Endothelial cell of umbilical vein (primary cell): Measurements from ENCODE around the gene DDX3X. TPM values are rescaled to one million over a fixed set of nuclear protein-coding genes. Genes with fewer than 3 reads are reported as not detected.

Source experiments
- BruUV-seq: library from RNA; stranded (reverse); fragments of 400-500 nt; replicated peaks from 2 replicates; lab custom pipeline; 2021; lab: Mats Ljungman, UMichigan
- CTCF ChIA-PET: fragments of 300-600, 350-600 bp; sonication (Branson Sonifier 250); formaldehyde crosslinking; loops from one replicate; lab custom pipeline; 2021; ENCODE audit warnings: antibody characterized with exemption, inconsistent platforms; lab: Charles Lee
- POLR2A ChIA-PET: fragments of 300-600, 350-600 bp; sonication (Branson Sonifier 250); formaldehyde crosslinking; loops from one replicate; lab custom pipeline; 2021; ENCODE audit warnings: antibody characterized with exemption, inconsistent platforms; lab: Charles Lee
- DNase-seq: peaks from one replicate; pipeline ENCODE4 v3.0.0-alpha.2; 2011; ENCODE audit warnings: low read depth, low spot score
- FAIRE-seq: peaks from 2 replicates; lab custom pipeline; 2011; peaks lifted over from hg19 to GRCh38; lab: Jason Lieb, UNC
- H2AFZ ChIP-seq: 2 replicates; pipeline ENCODE4 v1.6.0; 2012; ENCODE audit warnings: low read depth, low read length, control low read depth, inconsistent platforms
- H3K27ac ChIP-seq: 2 replicates; pipeline ENCODE4 v1.5.1; 2011; ENCODE audit warnings: low read depth, mild to moderate bottlenecking, control low read depth, low read length, moderate library complexity; ENCODE audit not compliant: insufficient read depth
- H3K27me3 ChIP-seq, 2 experiments: 2 replicates each; pipeline versions ENCODE4 v1.6.0 to v1.6.1; 2011; ENCODE audit warnings: low read length in 2 of 2, mixed read lengths in 1 of 2; ENCODE audit not compliant: control insufficient read depth in 2 of 2, insufficient read depth in 2 of 2
- H3K36me3 ChIP-seq, 2 experiments: 2 replicates in 1 of 2; 3 replicates in 1 of 2; pipeline ENCODE4 v1.5.1; 2011; ENCODE audit warnings: low read length in 2 of 2, mild to moderate bottlenecking in 1 of 2, moderate library complexity in 1 of 2; ENCODE audit not compliant: control insufficient read depth in 2 of 2, insufficient read depth in 2 of 2; ENCODE audit errors: extremely low read depth in 1 of 2
- H3K4me1 ChIP-seq: 3 replicates; pipeline ENCODE4 v1.5.1; 2011; ENCODE audit warnings: mild to moderate bottlenecking, low read length; ENCODE audit not compliant: control insufficient read depth, insufficient read depth; ENCODE audit errors: extremely low read depth
- H3K4me2 ChIP-seq: 2 replicates; pipeline ENCODE4 v1.6.1; 2011; ENCODE audit warnings: low read length, control low read depth, mixed read lengths; ENCODE audit not compliant: insufficient read depth
- H3K4me3 ChIP-seq, 3 experiments: fragments of 200-600 bp in 1 of 3; sonication (generic), shearing (Covaris generic) in 1 of 3; replicated peaks in 1 of 3; 2 replicates each; pipeline ENCODE4 v1.5.1; 2011 to 2016; ENCODE audit warnings: control low read depth in 3 of 3, low read length in 3 of 3, mild to moderate bottlenecking in 2 of 3, inconsistent platforms in 1 of 3, low read depth in 1 of 3, moderate library complexity in 1 of 3; ENCODE audit not compliant: insufficient read depth in 1 of 3
- H3K79me2 ChIP-seq: 2 replicates; pipeline ENCODE4 v1.6.0; 2012; ENCODE audit warnings: low read length, inconsistent platforms; ENCODE audit not compliant: control insufficient read depth, insufficient read depth
- H3K9ac ChIP-seq: replicated peaks from 2 replicates; pipeline ENCODE3; 2011; ENCODE audit warnings: low read length, control low read depth; ENCODE audit not compliant: insufficient read depth; ENCODE audit errors: extremely low read depth
- H3K9me1 ChIP-seq: replicated peaks from 3 replicates; pipeline ENCODE4 v1.6.0; 2011; ENCODE audit warnings: mild to moderate bottlenecking, low read length; ENCODE audit not compliant: control insufficient read depth, insufficient read depth; ENCODE audit errors: extremely low read depth
- H3K9me3 ChIP-seq: replicated peaks from 2 replicates; pipeline ENCODE4 v1.5.1; 2012; ENCODE audit warnings: low read length, inconsistent platforms; ENCODE audit not compliant: control insufficient read depth, insufficient read depth
- H4K20me1 ChIP-seq: replicated peaks from 2 replicates; pipeline ENCODE3; 2011; ENCODE audit warnings: mild to moderate bottlenecking, low read length; ENCODE audit not compliant: control insufficient read depth, insufficient read depth; ENCODE audit errors: extremely low read depth
- CTCF ChIP-seq, 2 donors: IDR thresholded peaks; 1 replicate in 1 of 2; 2 replicates in 1 of 2; pipeline ENCODE4 v1.5.1; 2011; ENCODE audit warnings: low read length in 2 of 2, mild to moderate bottlenecking in 2 of 2, moderate library complexity in 2 of 2, control low read depth in 1 of 2, inconsistent platforms in 1 of 2, low read depth in 1 of 2; ENCODE audit not compliant: insufficient read depth in 1 of 2; ENCODE audit errors: extremely low read depth in 1 of 2
- EZH2 ChIP-seq: IDR thresholded peaks from 2 replicates; pipeline ENCODE4 v1.6.1; 2012; ENCODE audit warnings: borderline replicate concordance, low read depth, mild to moderate bottlenecking, moderate library complexity, low read length, inconsistent platforms; ENCODE audit not compliant: severe bottlenecking
- FOS ChIP-seq: IDR thresholded peaks from 2 replicates; pipeline ENCODE4 v1.6.1; 2011; ENCODE audit warnings: mild to moderate bottlenecking, low read length, moderate library complexity, borderline replicate concordance; ENCODE audit not compliant: insufficient read depth
- GATA2 ChIP-seq: IDR thresholded peaks from 2 replicates; pipeline ENCODE4 v1.7.0; 2011; ENCODE audit warnings: low read depth, mild to moderate bottlenecking, moderate library complexity, mixed read lengths, low read length; ENCODE audit not compliant: insufficient read length, insufficient read depth
- JUN ChIP-seq: IDR thresholded peaks from 2 replicates; pipeline ENCODE4 v1.6.1; 2011; ENCODE audit warnings: borderline replicate concordance, low read depth; ENCODE audit not compliant: insufficient read length, insufficient read depth
- MAX ChIP-seq: IDR thresholded peaks from 2 replicates; pipeline ENCODE4 v1.6.1; 2011; ENCODE audit not compliant: insufficient read depth, insufficient read length
- MYC ChIP-seq: IDR thresholded peaks from one replicate; pipeline ENCODE4 v1.6.1; 2011; ENCODE audit warnings: mild to moderate bottlenecking, low read depth, low read length
- POLR2A ChIP-seq: IDR thresholded peaks from 2 replicates; pipeline ENCODE4 v1.6.1; 2012; ENCODE audit warnings: low read depth, mild to moderate bottlenecking, control low read depth, low read length
- POLR2AphosphoS5 ChIP-seq: IDR thresholded peaks from 2 replicates; pipeline ENCODE4 v1.6.1; 2012; ENCODE audit warnings: low read depth, mild to moderate bottlenecking, control low read depth, low read length, moderate library complexity; ENCODE audit not compliant: insufficient read depth
- dilution Hi-C: fragments of 300-500 bp; cut with MboI; formaldehyde crosslinking; loops from one replicate; pipeline ENCODE4 v1.15.0; 2019; ENCODE audit warnings: low sequenced_read_pairs; ENCODE audit not compliant: extremely low pct_ligation_motif_present
- intact Hi-C: fragments of 100-400 bp; cut with micrococcal nuclease; formaldehyde crosslinking; loops from one replicate; pipeline ENCODE4 v1.10.0; 2022
- polyA plus RNA-seq, 4 experiments: library from polyadenylated mRNA; depleted of rRNA in 3 of 4; stranded (reverse) in 3 of 4; unstranded in 1 of 4; fragments of >200 nt; gene quantifications; 2 replicates each; pipeline versions ENCODE4 v1.2.1 to v1.2.3, GENCODE V29; 2011 to 2012; ENCODE audit warnings: missing spikeins in 1 of 4
- total RNA-seq: library from RNA; stranded (reverse); gene quantifications from 2 replicates; pipeline ENCODE4 v1.2.3, GENCODE V29; 2021

DDX3X gene
- total and polyA plus RNA-seq, 2 donors (not counting 3 experiments of a cell fraction or from before 2014, with no cell fraction given) = 48.5 to 300 TPM

- TF ChIP-seq CTCF (IDR thresholded peaks at IDR 0.05; ENCODE audit: extremely low read depth in 1 of 2, insufficient read depth in 1 of 2, low read depth in 1 of 2, low read length in 2 of 2) = no peak
- TF ChIP-seq POLR2A = no peak
Observed at GRCh38 chrX:41308884-41309647, 24.9 kb upstream of the DDX3X start.

GRCh38 chrX:41312786-41313185 lies 21.2 kb upstream of the DDX3X start:
- Histone ChIP-seq H4K20me1 (no peaks in the 10 kb centered on the region), H3K4me2 (no peak overlapping the region), H3K4me3 (no peak overlapping the region), H3K79me2 (no peaks in the 10 kb centered on the region), H3K4me1 (no peaks in the 10 kb centered on the region), H3K9me1 (no peaks in the 10 kb centered on the region), H3K9ac (no peak overlapping the region), H3K36me3 (no peaks in the 10 kb centered on the region), H2AFZ (no peak overlapping the region), H3K9me3 (no peaks in the 10 kb centered on the region), H3K27me3 (no peaks in the 10 kb centered on the region), H3K27ac (no peak overlapping the region)
- DNase-seq = no peak
- TF ChIP-seq FOS = no peak
- no peak for TF ChIP-seq JUN
- TF ChIP-seq GATA2 = no peak
- TF ChIP-seq POLR2AphosphoS5 = no peak
- TF ChIP-seq MYC = no peak
- no peak for TF ChIP-seq MAX
- TF ChIP-seq POLR2A = no peak
- no peak for TF ChIP-seq CTCF (IDR thresholded peaks at IDR 0.05; ENCODE audit: extremely low read depth in 1 of 2, insufficient read depth in 1 of 2, low read depth in 1 of 2, low read length in 2 of 2)
- no peak for TF ChIP-seq EZH2
- POLR2A ChIA-PET = no interaction called here
- no TSS peak for BruUV-seq
- peak; percentile 4 for FAIRE-seq
- CTCF ChIA-PET = interaction anchor here (1.3 kb wide), 1 partner anchor 47 kb away, joined by 3 read pairs; no protein-coding TSS in a partner anchor
- intact Hi-C loops = no loop called here
- dilution Hi-C loops = no loop called here

More at GRCh38 chrX:41308884-41309647, 24.9 kb upstream of the DDX3X start:
- no peak overlapping the region for H3K4me2 ChIP-seq
- H2AFZ ChIP-seq = no peak overlapping the region
- ChIA-PET POLR2A (no interaction called here), CTCF (no interaction called here)
- intact Hi-C loops = no loop called here
- no peaks in the 10 kb centered on the region for H3K79me2 ChIP-seq
- H3K9me1 ChIP-seq = no peaks in the 10 kb centered on the region
- no peaks in the 10 kb centered on the region for H3K4me1 ChIP-seq
- no peaks in the 10 kb centered on the region for H3K36me3 ChIP-seq
- H3K9ac ChIP-seq = no peak overlapping the region
- DNase-seq (no peak), FAIRE-seq (no peak)
- H3K27ac ChIP-seq = no peak overlapping the region
- no peaks in the 10 kb centered on the region for H4K20me1 ChIP-seq
- H3K27me3 ChIP-seq = no peaks in the 10 kb centered on the region
- H3K4me3 ChIP-seq = no peak overlapping the region
- dilution Hi-C loops = no loop called here
- BruUV-seq = no TSS peak
- H3K9me3 ChIP-seq = no peaks in the 10 kb centered on the region
